ENCODE data around the gene RAPGEF5.

Gene RAPGEF5

DNA sequence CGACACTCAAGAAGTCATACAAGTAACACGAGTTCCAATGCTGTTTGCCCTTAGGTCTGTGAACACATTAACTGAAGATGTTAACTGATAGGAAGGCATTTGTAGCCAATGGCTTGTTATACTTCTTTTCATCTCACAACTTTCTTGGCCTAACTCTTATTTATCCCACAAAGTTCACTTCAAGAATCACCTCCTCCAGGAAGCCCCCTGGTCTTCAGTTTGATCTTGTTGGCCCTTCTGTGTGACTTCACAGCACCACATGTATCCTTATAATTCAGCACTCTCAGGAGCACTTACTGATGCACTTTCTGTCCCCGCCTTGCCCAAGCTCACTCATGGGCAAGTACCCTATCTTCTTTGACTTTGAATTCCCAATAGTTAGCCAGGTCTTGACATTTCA is 159.6 kb downstream of the RAPGEF5 start:
- Histone ChIP-seq H4K12ac (ENCODE audit: low read depth, low read length) (no peak overlapping the region), H3K4ac (ENCODE audit: low read depth, low read length) (no peak overlapping the region), H4K8ac (ENCODE audit: low read depth, low read length) (no peak overlapping the region), H2BK12ac (ENCODE audit: low read length) (no peak overlapping the region), H4K91ac (ENCODE audit: low read depth, low read length) (no peak overlapping the region), H3K9me3 (ENCODE audit: insufficient read depth, low read depth, low read length) (no peaks in the 10 kb centered on the region), H3K27me3 (ENCODE audit: insufficient read depth, low read length) (no peaks in the 10 kb centered on the region), H3K18ac (ENCODE audit: low read length) (no peak overlapping the region), H2BK5ac (ENCODE audit: low read depth, low read length, poor library complexity) (no peak overlapping the region), H3K36me3 (ENCODE audit: control insufficient read depth in 1 of 2, insufficient read depth in 2 of 2, low read length in 2 of 2) (no peaks in the 10 kb centered on the region), H3K23ac (ENCODE audit: low read length) (no peak overlapping the region), H2AK5ac (ENCODE audit: low read length) (no peak overlapping the region), H3K79me1 (ENCODE audit: low read length) (no peaks in the 10 kb centered on the region), H2BK120ac (ENCODE audit: insufficient read depth, low read length, poor library complexity) (no peak overlapping the region), H3K4me1 (ENCODE audit: control insufficient read depth in 1 of 2, insufficient read depth in 2 of 2, low read length in 2 of 2) (no peaks in the 10 kb centered on the region), H3K27ac (ENCODE audit: low read depth, low read length) (no peak overlapping the region), H3K4me2 (ENCODE audit: low read length) (no peak overlapping the region), H3K9ac (ENCODE audit: low read length) (no peak overlapping the region), H3K4me3 (ENCODE audit: low read depth, low read length) (no peak overlapping the region), H2AFZ (ENCODE audit: insufficient read depth, low read length, poor library complexity) (no peak overlapping the region), H3K79me2 (ENCODE audit: control insufficient read depth, insufficient read depth, low read length, poor library complexity) (no peaks in the 10 kb centered on the region), H3K14ac (ENCODE audit: low read length) (no peak overlapping the region)
- DNase-seq = no peak
- WGBS (ENCODE audit: extremely low coverage, insufficient coverage, insufficient read length) = no CpG with 5 or more reads among the region's 3 CpGs

DNA sequence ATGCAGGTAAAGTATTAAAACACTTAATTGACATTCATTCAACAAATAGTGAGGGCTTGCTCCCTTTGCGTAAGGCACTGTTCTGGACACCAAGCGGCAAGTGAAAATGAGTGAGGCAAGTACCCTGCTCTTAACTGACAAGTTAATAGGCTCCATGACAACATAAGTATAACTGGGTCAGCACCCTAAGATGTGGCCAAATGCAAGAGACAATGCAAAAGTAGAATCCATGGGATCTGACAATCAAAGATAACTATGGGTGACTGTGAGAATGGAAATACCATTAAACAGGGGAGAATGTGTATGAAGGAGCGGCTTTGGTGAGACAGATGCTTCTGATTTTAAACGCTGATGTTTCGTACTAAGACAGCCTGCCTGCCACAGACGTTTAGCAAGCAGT is 160.5 kb downstream of the RAPGEF5 start:
- DNase-seq = no peak
- Histone ChIP-seq H4K12ac (ENCODE audit: low read depth, low read length) (no peak overlapping the region), H2AK5ac (ENCODE audit: low read length) (no peak overlapping the region), H4K8ac (ENCODE audit: low read depth, low read length) (no peak overlapping the region), H3K23ac (ENCODE audit: low read length) (no peak overlapping the region), H3K18ac (ENCODE audit: low read length) (no peak overlapping the region), H2AFZ (ENCODE audit: insufficient read depth, low read length, poor library complexity) (no peak overlapping the region), H2BK12ac (ENCODE audit: low read length) (no peak overlapping the region), H4K91ac (ENCODE audit: low read depth, low read length) (no peak overlapping the region), H2BK5ac (ENCODE audit: low read depth, low read length, poor library complexity) (no peak overlapping the region), H3K27me3 (ENCODE audit: insufficient read depth, low read length) (no peaks in the 10 kb centered on the region), H3K79me1 (ENCODE audit: low read length) (no peaks in the 10 kb centered on the region), H3K4ac (ENCODE audit: low read depth, low read length) (no peak overlapping the region), H3K36me3 (ENCODE audit: control insufficient read depth in 1 of 2, insufficient read depth in 2 of 2, low read length in 2 of 2) (no peaks in the 10 kb centered on the region), H2BK120ac (ENCODE audit: insufficient read depth, low read length, poor library complexity) (no peak overlapping the region), H3K79me2 (ENCODE audit: control insufficient read depth, insufficient read depth, low read length, poor library complexity) (no peaks in the 10 kb centered on the region), H3K27ac (ENCODE audit: low read depth, low read length) (no peak overlapping the region), H3K4me1 (ENCODE audit: control insufficient read depth in 1 of 2, insufficient read depth in 2 of 2, low read length in 2 of 2) (no peaks in the 10 kb centered on the region), H3K9ac (ENCODE audit: low read length) (no peak overlapping the region), H3K14ac (ENCODE audit: low read length) (no peak overlapping the region), H3K4me2 (ENCODE audit: low read length) (no peak overlapping the region), H3K9me3 (ENCODE audit: insufficient read depth, low read depth, low read length) (no peaks in the 10 kb centered on the region), H3K4me3 (ENCODE audit: low read depth, low read length) (no peak overlapping the region)
- no CpG with 5 or more reads among the region's 6 CpGs for WGBS (ENCODE audit: extremely low coverage, insufficient coverage, insufficient read length)

DNA sequence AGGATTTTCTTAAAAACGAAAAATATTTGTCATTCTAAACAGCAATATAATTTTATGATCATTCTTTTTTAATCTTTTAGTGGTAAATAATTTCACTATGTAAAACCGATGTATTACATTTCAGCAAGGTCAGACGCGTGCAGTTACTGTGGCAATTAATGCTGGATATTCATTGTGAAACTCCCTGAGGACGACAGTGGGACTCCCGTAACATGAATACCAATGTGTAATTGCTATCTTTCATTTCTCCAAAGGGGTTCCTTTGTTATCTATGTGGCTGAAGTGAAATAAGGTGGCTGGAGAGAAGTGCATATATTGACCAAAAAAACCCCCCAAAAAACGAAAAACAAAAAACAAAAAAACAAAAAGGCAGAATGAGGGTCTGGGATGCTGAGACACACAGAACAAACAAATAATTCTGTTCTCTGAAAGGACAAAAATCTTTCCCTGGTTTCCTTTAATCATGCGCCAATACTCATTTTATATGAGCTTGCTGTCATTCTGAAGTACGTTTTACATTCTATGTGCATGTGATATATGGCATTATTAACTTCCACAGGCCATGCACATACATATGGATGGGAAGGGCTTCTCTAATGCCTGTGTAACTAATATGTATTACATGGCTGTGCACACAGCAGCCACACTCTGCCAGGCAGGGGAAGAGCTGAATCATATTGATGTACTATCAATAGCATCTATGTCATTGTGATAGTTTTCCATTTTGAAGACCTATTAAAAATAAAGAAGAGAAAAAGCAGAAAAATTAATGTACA is 161.4 kb downstream of the RAPGEF5 start:
- H3K14ac ChIP-seq (ENCODE audit: low read length) = no peak overlapping the region
- no peaks in the 10 kb centered on the region for H3K9me3 ChIP-seq (ENCODE audit: insufficient read depth, low read depth, low read length)
- H3K9ac ChIP-seq (ENCODE audit: low read length) = no peak overlapping the region
- no peak overlapping the region for H4K8ac ChIP-seq (ENCODE audit: low read depth, low read length)
- no peak overlapping the region for H3K23ac ChIP-seq (ENCODE audit: low read length)
- H3K4ac ChIP-seq (ENCODE audit: low read depth, low read length) = no peak overlapping the region
- H2BK5ac ChIP-seq (ENCODE audit: low read depth, low read length, poor library complexity) = no peak overlapping the region
- H3K18ac ChIP-seq (ENCODE audit: low read length) = no peak overlapping the region
- WGBS (ENCODE audit: extremely low coverage, insufficient coverage, insufficient read length) = no CpG with 5 or more reads among the region's 9 CpGs
- no peak for DNase-seq
- H4K91ac ChIP-seq (ENCODE audit: low read depth, low read length) = no peak overlapping the region
- no peak overlapping the region for H2AK5ac ChIP-seq (ENCODE audit: low read length)
- H3K4me3 ChIP-seq (ENCODE audit: low read depth, low read length) = no peak overlapping the region
- no peak overlapping the region for H2AFZ ChIP-seq (ENCODE audit: insufficient read depth, low read length, poor library complexity)
- H4K12ac ChIP-seq (ENCODE audit: low read depth, low read length) = no peak overlapping the region
- no peaks in the 10 kb centered on the region for H3K36me3 ChIP-seq (ENCODE audit: control insufficient read depth in 1 of 2, insufficient read depth in 2 of 2, low read length in 2 of 2)
- H3K27ac ChIP-seq (ENCODE audit: low read depth, low read length) = no peak overlapping the region
- no peak overlapping the region for H2BK120ac ChIP-seq (ENCODE audit: insufficient read depth, low read length, poor library complexity)
- H3K79me1 ChIP-seq (ENCODE audit: low read length) = no peaks in the 10 kb centered on the region
- H3K27me3 ChIP-seq (ENCODE audit: insufficient read depth, low read length) = no peaks in the 10 kb centered on the region
- H3K4me1 ChIP-seq (ENCODE audit: control insufficient read depth in 1 of 2, insufficient read depth in 2 of 2, low read length in 2 of 2) = no peaks in the 10 kb centered on the region
- no peak overlapping the region for H2BK12ac ChIP-seq (ENCODE audit: low read length)
- H3K79me2 ChIP-seq (ENCODE audit: control insufficient read depth, insufficient read depth, low read length, poor library complexity) = no peaks in the 10 kb centered on the region
- no peak overlapping the region for H3K4me2 ChIP-seq (ENCODE audit: low read length)

DNA sequence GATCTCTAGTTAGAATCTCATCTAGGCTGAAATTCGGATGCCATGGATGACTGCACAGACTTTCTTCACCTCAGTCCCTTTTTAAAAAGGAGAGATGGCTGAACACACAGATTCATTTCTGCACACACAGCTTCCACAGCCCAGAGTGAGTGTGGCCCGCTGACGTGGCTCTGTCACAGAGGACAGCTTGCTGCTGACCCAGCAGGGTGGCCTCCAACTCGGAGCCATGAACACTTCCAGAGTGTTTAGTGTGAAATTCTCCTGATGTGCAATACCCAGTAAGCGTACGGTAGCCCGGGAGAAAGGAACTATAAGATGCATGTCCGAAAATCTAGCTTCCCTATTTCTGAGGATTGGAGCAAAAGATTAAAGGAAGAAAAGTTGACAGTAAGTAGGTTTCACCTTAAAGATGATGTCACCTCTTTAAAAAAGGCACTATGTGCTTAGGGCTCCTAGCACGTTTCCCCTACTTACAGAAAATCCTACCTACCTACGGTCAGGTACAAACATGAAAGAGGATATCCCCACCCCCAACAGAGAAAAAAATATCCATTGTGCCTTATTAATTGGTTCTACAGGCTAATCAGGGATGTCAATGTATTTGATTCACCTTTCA is 162.2 kb downstream of the RAPGEF5 start:
- H2AFZ ChIP-seq (ENCODE audit: insufficient read depth, low read length, poor library complexity) = no peak overlapping the region
- H3K18ac ChIP-seq (ENCODE audit: low read length) = no peak overlapping the region
- H4K91ac ChIP-seq (ENCODE audit: low read depth, low read length) = no peak overlapping the region
- no peak overlapping the region for H4K8ac ChIP-seq (ENCODE audit: low read depth, low read length)
- no peak overlapping the region for H3K14ac ChIP-seq (ENCODE audit: low read length)
- no peak overlapping the region for H4K12ac ChIP-seq (ENCODE audit: low read depth, low read length)
- H3K4me2 ChIP-seq (ENCODE audit: low read length) = no peak overlapping the region
- no peaks in the 10 kb centered on the region for H3K9me3 ChIP-seq (ENCODE audit: insufficient read depth, low read depth, low read length)
- H3K79me2 ChIP-seq (ENCODE audit: control insufficient read depth, insufficient read depth, low read length, poor library complexity) = no peaks in the 10 kb centered on the region
- H3K4ac ChIP-seq (ENCODE audit: low read depth, low read length) = no peak overlapping the region
- no peak overlapping the region for H2BK5ac ChIP-seq (ENCODE audit: low read depth, low read length, poor library complexity)
- DNase-seq = no peak
- H2AK5ac ChIP-seq (ENCODE audit: low read length) = no peak overlapping the region
- no peaks in the 10 kb centered on the region for H3K27me3 ChIP-seq (ENCODE audit: insufficient read depth, low read length)
- H3K36me3 ChIP-seq (ENCODE audit: control insufficient read depth in 1 of 2, insufficient read depth in 2 of 2, low read length in 2 of 2) = no peaks in the 10 kb centered on the region
- H3K27ac ChIP-seq (ENCODE audit: low read depth, low read length) = no peak overlapping the region
- no peak overlapping the region for H3K4me3 ChIP-seq (ENCODE audit: low read depth, low read length)
- H3K9ac ChIP-seq (ENCODE audit: low read length) = no peak overlapping the region
- H3K79me1 ChIP-seq (ENCODE audit: low read length) = no peaks in the 10 kb centered on the region
- no peaks in the 10 kb centered on the region for H3K4me1 ChIP-seq (ENCODE audit: control insufficient read depth in 1 of 2, insufficient read depth in 2 of 2, low read length in 2 of 2)
- H2BK120ac ChIP-seq (ENCODE audit: insufficient read depth, low read length, poor library complexity) = no peak overlapping the region
- no CpG with 5 or more reads among the region's 10 CpGs for WGBS (ENCODE audit: extremely low coverage, insufficient coverage, insufficient read length)
- H3K23ac ChIP-seq (ENCODE audit: low read length) = no peak overlapping the region
- H2BK12ac ChIP-seq (ENCODE audit: low read length) = no peak overlapping the region

Measured in trophoblast cell (in vitro differentiated cells and primary cell).